Activated effector memory CD4-positive, alpha-beta T cell treated with Interleukin-2 at 50 U/mL for 16 hours (primary cell): Measurements from ENCODE around the gene ERG.

Source experiments
- DNase-seq: peaks from one replicate; pipeline ENCODE4 v3.0.0-alpha.2; 2020

ERG gene

GRCh38 chr21:38355353-38355752 is 142.9 kb downstream of the ERG start:
- no peak for DNase-seq

GRCh38 chr21:38354746-38355145 is 143.5 kb downstream of the ERG start:
- no peak for DNase-seq

- no peak for DNase-seq
Observed at GRCh38 chr21:38354231-38354630, 144.0 kb downstream of the ERG start.

- no peak for DNase-seq
Observed at GRCh38 chr21:38352536-38353219, 145.6 kb downstream of the ERG start.

GRCh38 chr21:38351961-38352521 is 146.2 kb downstream of the ERG start:
- DNase-seq, result no peak

GRCh38 chr21:38351176-38351959 is 146.9 kb downstream of the ERG start:
- no peak for DNase-seq

- DNase-seq, result no peak
Observed at GRCh38 chr21:38350684-38351083, 147.6 kb downstream of the ERG start.

- no peak for DNase-seq
Observed at GRCh38 chr21:38349977-38350376, 148.3 kb downstream of the ERG start.

- no peak for DNase-seq
Observed at GRCh38 chr21:38349111-38349746, 149.0 kb downstream of the ERG start.

- DNase-seq, result no peak
Observed at GRCh38 chr21:38346286-38346685, 152.0 kb downstream of the ERG start.

GRCh38 chr21:38343691-38344090 is 154.6 kb downstream of the ERG start:
- DNase-seq, result no peak

- DNase-seq, result no peak
Observed at GRCh38 chr21:38342739-38343138, 155.5 kb downstream of the ERG start.

GRCh38 chr21:38341546-38342012 is 156.7 kb downstream of the ERG start:
- no peak for DNase-seq

GRCh38 chr21:38340131-38340530 is 158.1 kb downstream of the ERG start:
- no peak for DNase-seq

GRCh38 chr21:38337793-38338192 is 160.5 kb downstream of the ERG start:
- no peak for DNase-seq

- no peak for DNase-seq
Observed at GRCh38 chr21:38334866-38335265, 163.4 kb downstream of the ERG start.

- no peak for DNase-seq
Observed at GRCh38 chr21:38333301-38334272, 164.7 kb downstream of the ERG start.

- DNase-seq, result no peak
Observed at GRCh38 chr21:38330666-38331065, 167.6 kb downstream of the ERG start.
